GM13976 (cell line): Measurements from ENCODE around the gene PDZRN3.

ENCODE experiments used
- DNase-seq: peaks from one replicate; pipeline ENCODE4 v3.0.0; 2012; ENCODE audit warnings: low spot score
- in situ Hi-C: fragments of 300-500 bp; cut with MboI; formaldehyde crosslinking; loops from one replicate; pipeline ENCODE4 v1.12.0; 2022; ENCODE audit warnings: low sequenced_read_pairs, mixed read lengths, inconsistent platforms; ENCODE audit not compliant: unreplicated experiment
- TF ChIP-seq, protein P1 (sequence below): IDR thresholded peaks from 2 replicates; pipeline ENCODE4 v1.5.1; 2012; ENCODE audit warnings: borderline replicate concordance, mild to moderate bottlenecking; ENCODE audit not compliant: insufficient read depth; ENCODE audit errors: extremely low read depth, missing control alignments, control extremely low read depth

PDZRN3 gene

DNA sequence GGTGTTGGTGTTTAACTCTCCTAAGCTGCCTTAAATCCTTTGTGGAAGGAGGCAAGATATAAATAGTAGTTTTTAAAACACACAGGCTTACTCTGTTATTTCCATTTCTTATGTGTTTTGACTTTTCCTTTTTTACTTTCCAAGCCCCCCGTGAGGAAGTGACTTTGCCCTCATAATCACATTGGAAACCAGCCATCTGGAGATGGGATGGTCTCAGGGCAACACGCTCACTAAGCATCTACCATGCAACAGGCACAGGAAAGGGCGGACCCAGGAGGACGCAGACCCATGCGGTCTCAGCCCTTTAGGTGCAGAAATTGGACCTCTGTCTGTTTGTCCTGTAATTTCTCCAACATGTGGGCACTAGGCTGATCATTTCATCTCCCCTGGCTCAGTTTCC is 115.7 kb downstream of the PDZRN3 start:
- TF ChIP-seq, protein P1, sequence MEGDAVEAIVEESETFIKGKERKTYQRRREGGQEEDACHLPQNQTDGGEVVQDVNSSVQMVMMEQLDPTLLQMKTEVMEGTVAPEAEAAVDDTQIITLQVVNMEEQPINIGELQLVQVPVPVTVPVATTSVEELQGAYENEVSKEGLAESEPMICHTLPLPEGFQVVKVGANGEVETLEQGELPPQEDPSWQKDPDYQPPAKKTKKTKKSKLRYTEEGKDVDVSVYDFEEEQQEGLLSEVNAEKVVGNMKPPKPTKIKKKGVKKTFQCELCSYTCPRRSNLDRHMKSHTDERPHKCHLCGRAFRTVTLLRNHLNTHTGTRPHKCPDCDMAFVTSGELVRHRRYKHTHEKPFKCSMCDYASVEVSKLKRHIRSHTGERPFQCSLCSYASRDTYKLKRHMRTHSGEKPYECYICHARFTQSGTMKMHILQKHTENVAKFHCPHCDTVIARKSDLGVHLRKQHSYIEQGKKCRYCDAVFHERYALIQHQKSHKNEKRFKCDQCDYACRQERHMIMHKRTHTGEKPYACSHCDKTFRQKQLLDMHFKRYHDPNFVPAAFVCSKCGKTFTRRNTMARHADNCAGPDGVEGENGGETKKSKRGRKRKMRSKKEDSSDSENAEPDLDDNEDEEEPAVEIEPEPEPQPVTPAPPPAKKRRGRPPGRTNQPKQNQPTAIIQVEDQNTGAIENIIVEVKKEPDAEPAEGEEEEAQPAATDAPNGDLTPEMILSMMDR, result no peak
- DNase-seq, result no peak
- in situ Hi-C loops, result no loop called here

DNA sequence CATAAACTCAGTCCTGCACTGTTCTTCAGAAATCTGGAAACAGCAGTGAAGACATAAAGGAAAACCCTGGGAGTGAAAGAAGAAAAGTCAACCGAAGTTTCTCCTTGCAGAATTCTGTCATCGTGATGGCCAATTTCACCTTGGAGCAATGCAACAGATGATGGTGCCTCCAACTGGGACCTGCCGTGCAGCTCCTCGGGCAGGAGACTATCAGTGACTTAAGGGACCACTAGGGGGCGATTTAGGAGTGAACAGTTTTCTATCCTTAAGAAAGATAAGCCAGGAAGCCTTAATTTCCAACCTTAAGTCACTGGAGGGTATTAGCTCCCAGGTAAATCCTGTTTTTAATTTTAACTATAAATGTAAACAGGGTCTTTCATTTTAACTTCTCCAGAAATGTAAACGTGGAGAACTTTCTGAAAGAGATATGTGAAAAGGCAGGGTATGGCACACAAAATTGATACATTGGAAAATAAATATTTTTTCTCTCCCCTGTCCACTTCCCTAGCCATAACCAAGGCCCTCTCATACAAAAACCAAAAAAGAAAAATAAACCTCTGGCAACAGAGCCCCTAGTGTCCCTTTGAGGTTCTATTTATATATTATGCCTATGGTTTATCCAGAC is 116.3 kb downstream of the PDZRN3 start:
- TF ChIP-seq, protein P1, result peak; percentile 60
- peak; percentile 55 for DNase-seq
- in situ Hi-C loops, result no loop called here

DNA sequence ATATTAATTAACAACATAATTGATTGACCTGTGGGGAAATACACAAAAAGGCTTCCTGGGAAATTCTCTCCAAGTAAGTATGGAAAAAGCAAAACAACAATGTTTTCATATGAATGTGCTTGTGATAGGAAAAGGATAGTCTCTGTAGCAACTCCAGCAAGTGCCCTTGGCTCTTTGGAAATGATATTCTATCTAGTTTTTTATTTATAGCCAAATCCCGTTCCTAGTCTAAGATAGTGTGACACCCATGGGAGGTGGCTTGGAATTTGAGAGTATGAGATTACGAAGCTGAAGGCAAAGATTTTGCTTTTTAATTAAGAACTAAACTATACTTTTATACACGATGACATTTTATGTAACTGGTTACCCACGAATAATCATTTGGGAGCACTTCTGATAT is 119.9 kb downstream of the PDZRN3 start:
- in situ Hi-C loops, result no loop called here
- no peak for DNase-seq
- TF ChIP-seq, protein P1, result no peak

DNA sequence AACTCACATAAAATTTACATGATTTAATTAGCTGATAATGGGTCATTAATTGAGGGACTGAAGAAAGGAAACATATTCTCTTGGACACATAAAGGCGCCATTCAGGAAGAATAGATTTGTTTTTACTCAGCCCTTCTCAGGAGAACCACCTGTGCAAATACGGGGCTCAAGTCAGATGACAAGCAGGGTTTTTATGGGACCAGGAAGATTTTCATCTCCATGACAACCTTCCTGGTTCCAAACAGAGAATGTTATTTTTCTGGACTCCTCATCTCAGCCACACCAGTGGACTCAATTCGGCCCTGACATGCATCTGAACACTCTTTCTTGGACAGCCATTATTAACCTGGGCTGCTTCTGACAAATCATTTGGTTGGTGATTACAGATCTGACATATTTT is 120.5 kb downstream of the PDZRN3 start:
- in situ Hi-C loops, result no loop called here
- TF ChIP-seq, protein P1, result no peak
- no peak for DNase-seq

DNA sequence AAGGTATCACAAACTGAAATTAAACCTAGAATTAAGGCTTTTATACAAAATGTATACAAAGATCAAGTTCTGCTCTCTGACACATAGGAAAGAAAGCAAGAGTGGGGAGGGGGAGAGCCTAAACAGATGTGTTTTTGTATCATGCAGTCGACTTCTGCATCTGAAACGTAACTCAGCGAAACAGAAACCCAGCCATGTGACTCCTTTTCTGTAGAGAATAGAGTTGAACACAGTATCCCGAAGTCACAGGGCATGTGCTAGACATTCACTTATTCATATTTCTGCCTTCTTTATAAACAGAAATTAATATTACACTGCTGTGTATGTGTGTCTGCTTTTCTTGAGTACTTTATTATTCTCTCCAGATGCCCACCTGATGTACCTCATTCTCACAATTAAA is 121.0 kb downstream of the PDZRN3 start:
- in situ Hi-C loops, result no loop called here
- TF ChIP-seq, protein P1, result no peak
- DNase-seq, result no peak

DNA sequence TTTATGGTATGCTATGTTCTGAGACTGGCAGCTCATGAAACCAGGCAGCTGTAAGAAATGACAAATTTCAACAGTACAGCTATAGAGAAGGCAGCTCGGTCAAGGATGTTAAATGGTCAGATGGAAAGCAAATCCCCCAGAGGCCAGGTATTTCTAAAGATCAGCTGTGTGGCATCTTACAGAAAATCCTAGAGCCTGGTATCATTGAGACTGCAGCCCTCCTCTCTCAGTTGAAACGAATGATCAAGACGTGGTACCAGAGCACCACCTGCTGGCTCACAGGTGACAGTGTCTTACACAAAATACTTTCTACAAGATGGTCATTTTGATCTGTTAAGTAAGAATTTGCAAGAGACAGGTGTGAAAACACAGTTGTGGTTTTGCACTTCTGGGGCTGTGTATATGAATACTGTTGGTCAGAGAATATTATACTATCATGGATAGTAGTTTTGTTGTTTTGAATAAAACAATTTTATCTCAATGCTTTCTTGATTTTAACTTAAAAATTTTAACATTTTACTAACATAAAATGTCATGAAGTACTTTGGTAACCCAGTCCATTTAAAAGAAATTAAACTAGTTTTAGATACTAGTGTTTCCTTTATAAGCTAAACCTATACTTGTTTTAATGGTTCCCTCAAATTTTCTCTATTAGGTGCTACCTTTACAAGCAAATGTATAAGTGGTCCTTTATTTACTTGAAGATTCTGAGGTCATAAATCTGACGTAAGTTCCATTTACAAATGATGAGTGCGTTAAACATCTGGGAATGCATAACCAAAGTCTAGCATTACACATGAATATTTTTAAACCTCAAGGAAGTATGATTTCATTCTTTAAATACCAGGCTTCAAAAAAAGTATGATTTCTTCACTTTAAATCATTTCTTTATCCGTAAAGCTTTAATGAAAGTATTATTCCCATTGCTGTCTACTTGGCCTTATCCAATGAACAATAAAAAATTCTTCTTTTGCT is 121.8 kb downstream of the PDZRN3 start:
- DNase-seq, result peak; percentile 72
- TF ChIP-seq, protein P1, result peak; percentile 77
- in situ Hi-C loops, result no loop called here
